Skin of body (tissue), 2 donors: ENCODE data around the gene MESD. TPM values are rescaled to one million over a fixed set of nuclear protein-coding genes. Genes with fewer than 3 reads are reported as not detected.
A peak's percentile ranks its signal among the peaks of the same experiment; 100 is the strongest.

Experiments
- DNase-seq: peaks from one replicate; lab custom pipeline; 2025; lab: John Stamatoyannopoulos, UW
- total RNA-seq: library from RNA; depleted of rRNA; stranded (reverse); fragments of >200 nt; gene quantifications from one replicate; pipeline ENCODE4 v1.2.3, GENCODE V29; 2014

MESD gene
- total RNA-seq, 1 donor from 2014 or later: 18.4 TPM

GRCh38 chr15:81015621-81016488 lies 26.2 kb upstream of the MESD start:
- no peak for DNase-seq

GRCh38 chr15:81014446-81015093 lies 25.0 kb upstream of the MESD start:
- no peak for DNase-seq

- DNase-seq: no peak
Measured at GRCh38 chr15:81013396-81013929, 23.8 kb upstream of the MESD start.

DNA sequence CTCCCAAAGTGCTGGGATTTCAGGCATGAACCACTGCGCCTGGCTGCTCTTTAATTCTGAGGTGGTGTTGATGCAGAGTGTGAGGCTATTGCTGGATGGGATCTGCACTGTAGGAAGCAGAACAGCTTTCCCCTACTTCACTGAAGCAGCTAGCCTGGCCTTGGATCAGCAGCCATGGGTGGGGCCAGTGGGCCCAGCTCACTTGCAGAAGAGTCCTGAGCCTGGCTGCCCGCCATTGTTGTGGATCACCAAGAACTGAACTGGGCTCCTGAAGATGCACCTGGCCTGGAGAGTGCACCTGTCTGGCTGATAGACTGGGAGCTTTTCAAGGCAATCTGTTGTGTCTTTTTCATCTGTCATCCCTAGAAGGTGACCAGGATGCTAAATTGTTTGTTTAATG lies 23.0 kb upstream of the MESD start:
- DNase-seq: no peak

- no peak for DNase-seq
Measured at GRCh38 chr15:81011593-81011992, 22.0 kb upstream of the MESD start.

DNA sequence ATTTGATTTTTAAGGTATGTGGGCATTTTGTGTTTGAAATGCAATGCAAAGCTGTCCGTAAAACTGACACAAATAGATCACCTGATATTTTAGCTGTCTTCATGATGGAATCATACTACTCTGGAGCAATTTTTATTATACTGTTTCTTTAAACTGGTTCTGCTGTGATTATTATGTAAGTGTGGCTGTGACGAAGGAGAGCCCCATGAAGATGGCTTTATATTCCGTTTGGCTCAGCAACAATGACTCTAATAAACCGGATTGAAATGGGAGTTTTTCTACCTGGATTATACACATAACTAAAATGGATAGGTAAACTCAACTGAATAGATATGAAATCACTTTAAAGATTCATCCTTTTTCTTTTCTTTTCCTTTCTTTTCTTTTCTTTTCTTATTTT lies 20.5 kb upstream of the MESD start:
- DNase-seq: no peak

DNA sequence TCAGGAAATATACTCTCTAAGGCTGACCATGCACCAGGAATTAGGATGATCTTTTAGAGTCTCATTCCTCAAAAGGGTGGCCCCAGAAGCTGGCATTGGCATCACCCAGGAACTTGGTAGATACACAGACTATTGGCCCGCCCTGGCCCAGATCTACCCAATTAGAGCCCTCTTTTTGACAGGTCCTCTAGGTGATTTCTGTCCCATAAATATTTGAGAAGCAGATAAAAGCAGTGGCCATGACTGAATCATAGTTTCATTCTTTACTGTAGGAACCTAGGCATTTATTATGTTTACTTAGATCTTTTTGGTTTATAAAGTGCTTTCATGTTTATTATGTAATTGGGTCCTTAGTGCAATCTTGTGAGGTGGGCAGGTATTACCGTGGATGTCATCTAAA lies 18.7 kb upstream of the MESD start:
- DNase-seq: no peak

- no peak for DNase-seq
Measured at GRCh38 chr15:81007428-81008064, 17.9 kb upstream of the MESD start.

GRCh38 chr15:81006124-81006523 lies 16.5 kb upstream of the MESD start:
- DNase-seq: no peak

GRCh38 chr15:81003097-81003350 lies 13.4 kb upstream of the MESD start:
- DNase-seq: no peak

GRCh38 chr15:81002331-81003096 lies 12.9 kb upstream of the MESD start:
- DNase-seq: no peak

DNA sequence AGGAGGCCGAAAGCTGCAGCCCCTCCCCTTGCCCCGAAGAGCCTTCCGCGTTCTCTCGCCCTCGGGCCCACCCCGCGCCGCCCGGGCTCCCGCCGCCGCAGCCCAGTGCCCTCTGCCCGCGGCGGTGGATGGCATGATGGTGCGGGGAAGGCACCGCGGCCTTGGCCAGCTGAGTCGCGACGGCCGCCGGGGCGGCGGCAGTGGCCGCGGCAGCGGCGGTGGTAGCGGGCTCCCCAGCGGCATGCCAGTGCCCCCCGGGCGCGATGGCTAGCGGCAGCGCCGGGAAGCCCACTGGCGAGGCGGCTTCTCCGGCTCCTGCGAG lies 12.4 kb upstream of the MESD start:
- DNase-seq: no peak

DNA sequence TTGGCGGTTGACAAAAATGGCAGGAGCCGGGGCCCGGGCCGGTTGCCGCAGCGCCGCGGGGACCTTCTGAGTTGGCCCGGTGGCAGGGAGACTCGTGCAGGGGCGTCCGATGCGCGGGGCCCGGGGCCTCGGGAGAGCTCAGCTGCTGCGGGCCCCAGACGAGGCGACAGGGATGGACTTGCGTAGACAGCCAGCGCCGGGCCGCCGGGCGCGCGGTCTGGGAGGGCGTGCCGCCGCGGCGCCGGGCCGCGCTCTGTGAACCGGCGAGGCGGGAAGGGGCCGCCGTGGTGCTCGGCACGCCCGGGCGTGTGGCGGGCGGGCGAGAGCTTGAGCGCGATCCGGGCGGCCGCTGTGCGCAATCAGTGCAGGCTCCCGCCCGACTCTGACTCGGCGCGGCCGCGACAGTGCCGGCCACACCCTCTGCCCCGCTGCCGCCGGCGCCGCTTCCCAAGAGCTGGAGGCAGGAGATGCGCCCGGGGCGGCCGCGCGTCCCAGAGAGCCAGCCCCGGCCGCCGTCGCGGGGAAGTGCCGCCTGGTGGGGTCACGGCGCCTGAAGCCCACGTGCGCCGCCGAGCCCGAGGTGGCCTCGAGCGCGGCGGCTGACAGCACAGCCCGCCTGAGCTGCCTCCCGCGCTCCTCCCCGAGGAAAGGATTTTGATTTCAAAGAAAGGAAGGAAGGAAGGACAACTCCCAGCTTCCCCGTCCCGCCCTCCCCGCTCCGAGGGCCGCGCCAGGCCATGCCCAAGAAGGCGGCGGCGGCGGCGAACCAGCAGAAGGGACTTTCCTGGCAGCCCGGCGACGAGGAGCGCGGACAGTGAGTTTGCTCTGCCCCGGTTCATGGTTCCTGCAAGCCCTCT lies 11.8 kb upstream of the MESD start:
- no peak for DNase-seq

- peak; percentile 83 for DNase-seq
Measured at GRCh38 chr15:81000624-81001151, 11.1 kb upstream of the MESD start, which contains the start of gene TLNRD1. Gene TLNRD1 (plus strand): TSS chr15:81000923. CDS start chr15:81002272, 1,349 bp downstream.

- peak; percentile 55 for DNase-seq
Measured at GRCh38 chr15:81000144-81000623, 10.6 kb upstream of the MESD start.

- no peak for DNase-seq
Measured at GRCh38 chr15:80999623-81000036, 10.0 kb upstream of the MESD start.

DNA sequence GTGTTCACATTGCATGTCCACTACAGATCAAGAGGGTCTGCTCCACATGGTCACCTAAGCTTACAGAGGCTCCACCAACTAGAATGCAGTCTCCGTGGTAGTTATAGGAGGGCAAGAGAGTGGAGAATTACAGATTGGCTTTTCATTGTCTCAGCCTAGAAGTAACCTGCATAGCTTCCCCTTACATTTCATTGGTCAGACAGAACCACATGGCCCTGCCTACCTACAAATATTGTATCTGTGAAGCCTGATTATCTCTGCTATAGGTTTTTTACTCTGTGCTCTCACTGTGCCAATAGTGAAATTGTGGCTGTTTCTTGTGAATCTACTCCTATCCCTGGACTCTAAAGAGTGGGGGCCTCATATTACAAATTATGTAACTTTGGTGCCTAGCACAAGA lies 8.6 kb upstream of the MESD start:
- DNase-seq: no peak

DNA sequence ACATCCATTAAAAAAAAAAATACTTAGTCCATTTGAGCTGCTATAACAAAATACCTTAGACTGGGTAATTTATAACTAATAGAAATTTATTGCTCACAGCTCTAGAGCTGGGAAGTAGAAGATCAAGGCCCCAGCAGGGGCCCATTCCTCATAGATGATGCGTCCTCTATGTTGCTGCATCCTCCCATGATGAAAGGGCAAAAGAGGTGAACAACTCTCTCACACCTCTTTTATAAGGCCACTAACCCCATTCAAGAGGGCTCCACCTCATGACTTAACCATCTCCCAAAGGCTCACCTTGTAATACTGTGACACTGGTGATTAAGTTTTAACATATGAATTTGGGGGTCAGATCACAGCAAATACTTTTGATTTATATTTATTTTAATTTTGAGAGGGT lies 8.1 kb upstream of the MESD start:
- DNase-seq: no peak

DNA sequence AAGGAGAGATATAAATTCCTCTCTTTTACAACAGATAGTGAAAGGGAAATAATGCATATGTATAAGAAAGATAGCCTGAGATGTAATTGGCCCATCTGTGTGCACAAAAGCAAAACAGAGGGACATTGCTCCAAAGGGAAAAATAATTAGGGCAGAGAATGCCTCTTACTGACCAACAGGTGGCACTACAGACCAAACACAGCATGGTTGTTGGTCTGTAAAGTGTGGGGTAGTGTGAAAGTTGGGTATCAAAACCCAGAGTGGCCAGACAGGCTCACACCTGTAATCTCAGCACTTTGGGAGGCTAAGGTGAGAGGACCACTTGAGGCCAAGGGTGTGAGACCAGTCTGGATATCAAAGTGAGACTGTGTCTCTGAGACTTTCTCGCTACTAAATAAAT lies 6.6 kb upstream of the MESD start:
- no peak for DNase-seq

DNA sequence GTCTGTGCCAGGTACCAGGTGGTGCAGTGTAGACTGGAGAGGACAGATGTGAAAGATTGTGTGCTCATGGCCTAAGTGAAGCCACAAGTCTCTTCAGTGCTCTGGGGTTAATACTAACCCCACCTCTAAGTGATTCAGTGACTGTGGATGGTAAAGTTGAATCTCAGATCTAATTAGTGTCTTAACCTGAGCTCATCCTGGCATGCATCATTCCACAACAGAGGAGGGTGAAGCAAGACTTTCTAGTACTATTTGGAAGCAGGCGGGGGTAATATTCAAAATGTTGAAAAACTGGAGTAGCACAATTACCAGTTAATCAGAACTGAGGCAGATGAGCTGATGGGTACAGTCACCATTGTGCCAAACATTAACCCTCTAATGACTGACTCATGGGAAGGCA lies 2.8 kb upstream of the MESD start:
- no peak for DNase-seq
